HG02840 (cell line): ENCODE data around the gene KBTBD12.
"Not testable (repeated sequence)": the region's sequence is repeated elsewhere in the genome, so short reads cannot be mapped to it uniquely, and the experiment has no call there.

Experiments
- ATAC-seq: cut with Tn5 transposase; IDR thresholded peaks from one replicate; pipeline ENCODE4 v1.9.1; 2021; ENCODE audit warnings: mild to moderate bottlenecking, moderate library complexity, moderate number of reproducible peaks; ENCODE audit not compliant: unreplicated experiment, low FRiP score

Gene KBTBD12

GRCh38 chr3:127902486-127902885, 12.5 kb upstream of the KBTBD12 start:
- ATAC-seq, result no peak

DNA sequence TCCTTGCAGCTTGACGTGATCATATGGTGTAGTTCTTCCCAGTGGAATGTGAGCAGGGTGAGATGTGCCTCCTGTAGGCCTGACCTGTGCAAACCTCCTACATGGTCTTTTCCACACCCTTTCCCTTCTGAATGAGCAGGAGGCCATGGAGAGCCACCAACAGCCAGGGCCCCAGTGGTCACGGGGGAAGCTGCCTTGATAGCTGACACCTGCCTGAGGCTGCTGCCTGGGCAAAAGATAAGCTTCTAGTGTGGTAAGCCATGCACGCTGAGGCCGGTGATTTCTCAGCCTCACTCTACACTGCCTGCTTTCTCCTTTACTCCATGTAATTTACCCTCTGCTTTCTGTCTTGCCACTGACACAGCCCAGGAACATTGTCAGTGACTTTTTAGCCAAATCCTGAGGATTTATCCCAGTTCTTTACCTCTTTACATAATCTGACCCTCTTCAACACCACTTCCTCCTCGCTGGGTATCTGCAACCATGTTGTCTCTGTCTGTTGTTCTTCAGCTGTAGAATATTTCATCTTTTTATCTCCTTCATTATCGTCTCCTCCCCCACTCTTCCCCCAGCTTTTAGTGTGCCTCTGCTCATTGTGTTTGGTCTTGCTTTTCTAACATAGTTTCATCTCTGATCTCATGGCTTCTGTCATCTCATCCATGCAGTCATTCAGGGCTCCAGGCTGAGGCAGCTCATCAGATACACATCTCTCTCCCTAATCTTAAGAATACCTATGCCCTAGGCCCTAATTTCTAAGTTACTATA, 11.2 kb upstream of the KBTBD12 start:
- no peak for ATAC-seq

DNA sequence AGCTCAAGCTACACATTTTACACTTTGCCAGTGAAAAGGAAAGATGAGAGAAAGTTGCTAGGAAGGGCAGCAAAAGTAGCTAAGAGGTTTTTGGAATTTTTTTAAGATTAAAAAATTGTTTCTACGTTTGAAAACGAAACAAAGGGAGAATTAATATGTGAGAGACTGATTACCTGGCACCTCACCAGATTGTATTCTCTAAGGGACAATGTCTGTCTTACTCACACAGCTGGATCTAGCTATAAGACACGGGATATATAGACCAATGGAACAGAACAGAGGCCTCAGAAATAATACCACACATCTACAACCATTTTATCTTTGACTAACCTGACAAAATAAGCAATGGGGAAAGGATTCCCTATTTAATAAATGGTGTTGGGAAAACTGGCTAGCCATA, 9.5 kb upstream of the KBTBD12 start:
- ATAC-seq, result no peak

DNA sequence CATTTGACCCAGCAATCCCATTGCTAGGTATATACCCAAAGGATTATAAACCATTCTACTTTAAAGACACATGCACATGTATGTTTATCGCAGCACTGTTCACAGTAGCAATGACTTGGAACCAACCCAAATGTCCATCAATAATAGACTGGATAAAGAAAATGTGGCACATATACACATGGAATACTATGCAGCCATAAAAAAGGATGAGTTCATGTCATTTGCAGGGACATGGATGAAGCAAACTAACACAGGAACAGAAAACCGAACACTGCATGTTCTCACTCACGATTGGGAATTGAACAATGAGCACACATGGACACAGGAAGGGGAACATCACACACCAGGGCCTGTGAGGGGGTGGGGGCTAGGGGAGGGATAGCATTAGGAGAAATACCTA, 8.4 kb upstream of the KBTBD12 start:
- ATAC-seq, result not testable (repeated sequence)

- ATAC-seq, result no peak
Measured at GRCh38 chr3:127908202-127908601, 6.8 kb upstream of the KBTBD12 start.

GRCh38 chr3:127908951-127909350, 6.1 kb upstream of the KBTBD12 start:
- no peak for ATAC-seq

- ATAC-seq, result no peak
Measured at GRCh38 chr3:127909646-127910045, 5.4 kb upstream of the KBTBD12 start.

DNA sequence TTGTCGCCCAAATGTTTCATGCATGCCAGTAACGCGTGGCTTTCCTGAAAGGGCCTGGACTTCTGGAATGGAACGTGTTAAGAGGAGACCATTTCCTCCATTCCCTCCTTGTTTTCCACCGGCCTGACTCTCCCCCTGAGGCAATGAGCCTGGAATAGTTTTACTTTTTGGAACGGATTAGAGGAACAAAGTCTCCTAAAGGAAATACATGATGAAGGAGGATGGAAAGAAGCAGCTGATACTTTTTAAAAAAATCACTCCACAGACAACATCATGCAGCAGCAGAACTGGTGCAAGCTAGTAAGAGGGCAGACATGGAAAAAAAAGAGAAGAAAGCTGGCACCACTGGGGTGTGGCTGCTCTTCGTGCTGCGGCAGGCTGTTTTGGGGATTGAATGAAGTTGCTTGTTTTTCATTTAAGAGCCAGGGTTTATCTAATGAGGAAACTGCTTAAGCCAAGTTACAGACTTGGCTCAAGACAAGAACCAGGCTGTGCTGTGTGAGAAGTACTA, 3.6 kb upstream of the KBTBD12 start:
- ATAC-seq, result no peak

GRCh38 chr3:127913841-127914240, 1.2 kb upstream of the KBTBD12 start:
- not testable (repeated sequence) for ATAC-seq

- ATAC-seq, result no peak
Measured at GRCh38 chr3:127914584-127914983, 448 bp upstream of the KBTBD12 start.

DNA sequence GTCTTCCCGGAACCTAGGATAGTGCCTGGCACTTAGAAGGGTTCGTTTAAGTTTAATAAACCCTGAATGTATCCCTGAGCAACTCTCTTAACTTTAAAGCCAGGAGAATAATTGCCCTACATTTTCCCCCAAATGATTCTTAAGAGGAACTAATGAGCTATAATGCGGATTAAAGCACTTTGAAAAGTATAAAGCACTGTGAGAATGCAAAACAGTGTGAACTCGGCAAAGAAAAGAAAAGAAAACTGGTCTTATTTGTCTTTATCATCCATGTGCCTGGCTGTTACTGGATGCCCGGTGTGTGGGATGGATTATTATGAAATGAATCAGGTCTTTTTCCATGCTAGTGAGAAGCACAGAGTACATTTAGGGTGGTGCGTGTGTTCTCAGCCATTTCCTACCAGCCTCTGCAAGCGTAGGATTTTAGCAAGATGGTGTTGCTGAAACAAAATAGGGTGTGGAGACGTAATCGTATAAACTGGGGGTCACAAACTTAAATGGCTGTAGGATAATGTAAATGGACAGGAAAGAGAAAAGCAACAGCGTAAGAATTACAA, 983 bp downstream of the KBTBD12 start:
- ATAC-seq, result no peak

- ATAC-seq, result no peak
Measured at GRCh38 chr3:127920738-127921137, 5.7 kb downstream of the KBTBD12 start.

GRCh38 chr3:127923611-127924010, 8.6 kb downstream of the KBTBD12 start:
- no peak for ATAC-seq

- ATAC-seq, result no peak
Measured at GRCh38 chr3:127925384-127925783, 10.4 kb downstream of the KBTBD12 start.

DNA sequence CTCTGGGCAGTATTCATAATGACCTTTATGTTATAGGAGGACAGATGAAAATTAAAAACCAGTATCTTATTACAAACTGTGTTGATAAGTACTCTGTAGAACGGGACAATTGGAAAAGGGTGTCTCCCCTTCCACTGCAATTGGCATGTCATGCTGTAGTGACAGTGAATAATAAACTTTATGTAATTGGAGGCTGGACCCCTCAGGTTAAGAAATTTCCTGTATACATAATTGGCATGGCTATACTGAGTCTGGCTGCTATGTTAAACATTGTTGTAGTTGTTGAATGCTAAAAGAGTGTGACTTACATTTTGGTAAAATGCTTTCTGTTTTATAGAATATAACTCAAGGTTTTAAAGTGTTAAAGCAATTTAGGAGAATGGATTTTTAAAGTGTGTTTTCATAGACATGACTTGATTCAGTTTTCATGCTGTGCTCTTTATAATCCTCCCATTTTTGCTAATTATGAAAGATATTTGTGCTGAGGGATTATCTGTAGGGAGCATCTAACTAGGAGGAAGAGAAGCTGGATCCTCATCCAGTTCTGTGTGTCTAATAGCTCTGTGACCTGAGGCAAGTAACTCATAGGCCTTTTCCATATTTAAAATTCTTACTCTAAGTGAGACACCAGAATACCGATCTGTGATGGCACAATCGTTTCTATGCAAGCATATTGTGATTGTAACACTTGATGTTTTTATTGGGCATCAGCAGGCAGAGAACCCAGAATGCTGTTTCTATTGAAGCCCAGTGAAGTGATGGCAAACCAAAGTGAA, 13.0 kb downstream of the KBTBD12 start:
- ATAC-seq, result no peak

DNA sequence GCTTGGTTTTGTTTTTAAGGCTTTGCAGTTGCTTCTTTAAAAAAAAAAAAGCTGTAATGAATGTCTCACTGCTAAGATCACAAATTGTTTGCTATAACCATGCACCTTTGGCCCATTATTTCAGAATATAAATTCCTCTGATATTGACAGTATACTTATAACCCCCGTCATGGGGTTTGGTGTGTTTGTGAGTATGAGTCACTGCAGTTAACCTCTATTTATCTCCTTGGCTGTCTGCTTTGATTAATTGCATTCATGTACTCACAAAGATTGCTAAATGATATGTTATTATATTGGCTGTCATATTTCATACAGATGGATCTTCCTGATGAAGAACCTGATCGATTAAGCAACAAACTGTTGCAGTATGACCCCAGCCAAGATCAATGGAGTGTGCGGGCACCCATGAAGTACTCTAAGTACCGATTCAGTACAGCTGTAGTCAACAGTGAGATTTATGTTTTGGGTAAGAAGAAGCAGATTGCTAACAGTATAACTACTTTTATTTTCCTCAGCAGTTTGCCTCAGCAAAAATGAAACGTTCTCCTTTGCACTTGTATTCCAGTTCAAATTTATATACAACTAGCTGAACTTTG, 14.9 kb downstream of the KBTBD12 start:
- no peak for ATAC-seq

- ATAC-seq, result no peak
Measured at GRCh38 chr3:127933396-127933795, 18.4 kb downstream of the KBTBD12 start.

DNA sequence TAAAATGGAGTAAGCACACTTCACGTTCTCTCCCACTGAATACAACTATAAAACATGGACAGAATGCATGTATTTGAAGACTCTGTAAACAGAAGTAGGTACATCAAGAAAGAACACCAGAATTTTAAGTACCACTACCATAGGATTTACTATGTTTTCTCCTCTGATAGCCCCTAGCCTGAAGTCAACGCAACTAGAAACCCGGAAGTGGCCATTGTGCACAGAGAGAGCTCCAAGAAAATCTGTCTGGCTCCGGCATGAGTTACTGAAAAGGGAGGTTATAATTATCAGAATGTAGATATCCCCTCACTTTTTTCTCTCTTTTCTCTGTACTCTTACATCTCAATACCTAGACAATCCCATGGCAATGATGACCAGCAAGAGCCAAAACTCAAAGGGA, 23.8 kb downstream of the KBTBD12 start:
- ATAC-seq, result no peak

- ATAC-seq, result no peak
Measured at GRCh38 chr3:127940116-127940515, 25.1 kb downstream of the KBTBD12 start.

GRCh38 chr3:127942613-127943012, 27.6 kb downstream of the KBTBD12 start:
- no peak for ATAC-seq

GRCh38 chr3:127948211-127948610, 33.2 kb downstream of the KBTBD12 start:
- ATAC-seq, result no peak
